GM12878 (cell line): ENCODE data around the gene ZXDC. TPM values are rescaled to one million over a fixed set of nuclear protein-coding genes. Genes with fewer than 3 reads are reported as not detected.

Experiments
- ATAC-seq: fragments of 200-7000 bp; cut with Tn5 transposase; 3 replicates; pipeline ENCODE4 v1.9.1; 2020; ENCODE audit warnings: mild to moderate bottlenecking, moderate library complexity
- BruUV-seq: library from RNA; stranded (reverse); fragments of 400-500 nt; replicated peaks from 2 replicates; lab custom pipeline; 2021; lab: Mats Ljungman, UMichigan
- CTCF ChIA-PET: fragments of 300-600 bp; sonication (Branson Sonifier 250); formaldehyde crosslinking; extraction: SDS; loops from one replicate; lab custom pipeline; 2021; ENCODE audit warnings: inconsistent platforms; lab: Yijun Ruan, JAX
- POLR2A ChIA-PET: fragments of 350-600 bp; formaldehyde crosslinking; extraction: SDS; loops from one replicate; lab custom pipeline; 2021; ENCODE audit warnings: inconsistent platforms; lab: Charles Lee
- RAD21 ChIA-PET: fragments of 300-600 bp; sonication (Branson Sonifier 250); formaldehyde crosslinking; loops from one replicate; lab custom pipeline; 2023; ENCODE audit warnings: antibody characterized with exemption; ENCODE audit not compliant: unreplicated experiment; lab: Charles Lee
- SMC1A ChIA-PET: fragments of 300-600 bp; sonication (Branson Sonifier 250); formaldehyde crosslinking; loops from one replicate; lab custom pipeline; 2023; ENCODE audit not compliant: unreplicated experiment, uncharacterized antibody; lab: Charles Lee
- DNase-seq: peaks from one replicate; pipeline ENCODE4 v3.0.0-alpha.2; 2011; ENCODE audit warnings: low read depth, low spot score
- FAIRE-seq: peaks from 3 replicates; lab custom pipeline; 2011; peaks lifted over from hg19 to GRCh38; lab: Jason Lieb, UNC
- H2AFZ ChIP-seq: 2 replicates; pipeline ENCODE4 v1.6.0; 2011; ENCODE audit warnings: low read depth, low read length, control low read depth; ENCODE audit not compliant: control insufficient read depth
- H3K27ac ChIP-seq: 2 replicates; pipeline ENCODE4 v1.5.1; 2011; ENCODE audit warnings: control low read depth; ENCODE audit not compliant: control insufficient read depth, insufficient read depth
- H3K27me3 ChIP-seq, 2 experiments: replicated peaks in 1 of 2; 2 replicates each; pipeline versions ENCODE4 v1.6.0 to v1.6.1; 2011; ENCODE audit warnings: low read length in 1 of 2; ENCODE audit not compliant: control insufficient read depth in 2 of 2, insufficient read depth in 2 of 2
- H3K36me3 ChIP-seq, 2 experiments: 2 replicates each; pipeline ENCODE4 v1.5.1; 2011; ENCODE audit warnings: low read length in 1 of 2; ENCODE audit not compliant: control insufficient read depth in 2 of 2, insufficient read depth in 2 of 2
- H3K4me1 ChIP-seq: 2 replicates; pipeline ENCODE4 v1.6.1; 2011; ENCODE audit warnings: mild to moderate bottlenecking, low read length, moderate library complexity, mixed read lengths; ENCODE audit not compliant: control insufficient read depth, insufficient read depth
- H3K4me2 ChIP-seq: 2 replicates; pipeline ENCODE4 v1.6.0; 2011; ENCODE audit warnings: control low read depth; ENCODE audit not compliant: control insufficient read depth, insufficient read depth
- H3K4me3 ChIP-seq: fragments of 200-600 bp; sonication (generic); 2 replicates; pipeline ENCODE4 v1.5.1; 2016
- H3K79me2 ChIP-seq: 2 replicates; pipeline ENCODE4 v1.6.0; 2011; ENCODE audit warnings: low read length; ENCODE audit not compliant: control insufficient read depth, insufficient read depth
- H3K9ac ChIP-seq: 2 replicates; pipeline ENCODE4 v1.8.0; 2011; ENCODE audit warnings: low read length, control low read depth, mixed read lengths; ENCODE audit not compliant: control insufficient read depth, insufficient read depth
- H3K9me3 ChIP-seq: replicated peaks from 3 replicates; pipeline ENCODE4 v1.5.1; 2011; ENCODE audit warnings: mild to moderate bottlenecking, low read length; ENCODE audit not compliant: control insufficient read depth, insufficient read depth
- H4K20me1 ChIP-seq: 2 replicates; pipeline ENCODE4 v1.6.0; 2011; ENCODE audit not compliant: control insufficient read depth, insufficient read depth
- ASH2L ChIP-seq: fragments of 300-600, 200-600 bp; sonication (generic); IDR thresholded peaks from 2 replicates; pipeline ENCODE4 v1.6.1; 2017; ENCODE audit warnings: low read depth, mild to moderate bottlenecking, borderline replicate concordance
- CREM ChIP-seq: IDR thresholded peaks from 2 replicates; pipeline ENCODE4 v1.6.1; 2014; ENCODE audit warnings: antibody characterized with exemption, low read depth
- GATAD2B ChIP-seq: fragments of 450-650 bp; conservative IDR thresholded peaks from 2 replicates; pipeline ENCODE4 v1.6.1; 2017; ENCODE audit warnings: low read depth, mild to moderate bottlenecking, moderate library complexity
- IRF5 ChIP-seq: fragments of 450-650 bp; IDR thresholded peaks from 2 replicates; pipeline ENCODE4 v1.6.1; 2017; ENCODE audit warnings: borderline replicate concordance
- KDM1A ChIP-seq: fragments of 200-600 bp; sonication (generic); IDR thresholded peaks from 2 replicates; pipeline ENCODE4 v1.6.1; 2016; ENCODE audit warnings: borderline replicate concordance
- KLF5 ChIP-seq: fragments of 450-650 bp; IDR thresholded peaks from 2 replicates; pipeline ENCODE4 v1.6.1; 2014; ENCODE audit warnings: mild to moderate bottlenecking; ENCODE audit not compliant: partially characterized antibody
- SIX5 ChIP-seq: IDR thresholded peaks from 2 replicates; pipeline ENCODE4 v1.6.1; 2011; ENCODE audit warnings: mild to moderate bottlenecking, low read depth, low read length, moderate library complexity; ENCODE audit not compliant: severe bottlenecking
- SRF ChIP-seq, 2 experiments: IDR thresholded peaks; 2 replicates each; pipeline ENCODE4 v1.6.1; 2011; ENCODE audit warnings: low read depth in 2 of 2, low read length in 2 of 2, mild to moderate bottlenecking in 1 of 2, moderate library complexity in 1 of 2
- WGBS: methylation state at CpG from one replicate; pipeline ENCODE4 v1.1.6; 2016; ENCODE audit warnings: low lambda C conversion rate; ENCODE audit not compliant: insufficient replicate concordance, insufficient coverage; ENCODE audit errors: missing lambda C conversion rate; 5-methylcytosine and 5-hydroxymethylcytosine counted together
- in situ Hi-C: fragments of 300-500 bp; cut with MboI; formaldehyde crosslinking; loops from 9 replicates; pipeline ENCODE4 v1.14.3; 2018; ENCODE audit warnings: mixed read lengths
- intact Hi-C: fragments of 100-400 bp; cut with micrococcal nuclease; formaldehyde crosslinking; loops from one replicate; pipeline ENCODE4 v1.14.2; 2022; ENCODE audit not compliant: unreplicated experiment
- polyA plus RNA-seq, 11 experiments: library from polyadenylated mRNA; depleted of rRNA in 4 of 11; unstranded in 6 of 11; stranded (reverse) in 5 of 11; fragments of >200 nt; fragmentation: Nextera tagmentation in 4 of 11; fragmentation: Illumina TruSeq in 1 of 11; extraction: Ambion mirVana in 4 of 11; extraction: Trizol in 1 of 11; gene quantifications; 1 replicate in 1 of 11; 2 replicates in 10 of 11; pipeline versions ENCODE4 v1.2.1 to v1.2.3, GENCODE V29; 2011 to 2016; ENCODE audit warnings: inconsistent platforms in 2 of 11, missing spikeins in 2 of 11, low read depth in 1 of 11
- total RNA-seq, 4 experiments: library from RNA; depleted of rRNA in 3 of 4; stranded (reverse); fragments of >200 nt in 3 of 4; fragmentation: Illumina TruSeq in 1 of 4; extraction: Trizol in 1 of 4; gene quantifications; 2 replicates each; pipeline versions ENCODE4 v1.2.1 to v1.2.3, GENCODE V29; 2013 to 2021
- TF ChIP-seq, protein P1 (sequence below): IDR thresholded peaks from 2 replicates; pipeline ENCODE4 v1.6.1; 2011; ENCODE audit warnings: borderline replicate concordance, low read depth, mild to moderate bottlenecking, moderate library complexity, mixed read lengths, low read length; ENCODE audit not compliant: insufficient read depth; ENCODE audit errors: extremely low read length
- TF ChIP-seq, protein P2 (sequence below): fragments of 450-650 bp; IDR thresholded peaks from 2 replicates; pipeline ENCODE4 v1.6.1; 2016; ENCODE audit warnings: mild to moderate bottlenecking, moderate library complexity, borderline replicate concordance
- TF ChIP-seq, protein P3 (sequence below): fragments of 450-650 bp; formaldehyde crosslinking; IDR thresholded peaks from 2 replicates; pipeline ENCODE4 v1.5.0; 2022; ENCODE audit warnings: mild to moderate bottlenecking, missing genetic modification characterization
- TF ChIP-seq, protein P4 (sequence below): fragments of 450-650 bp; conservative IDR thresholded peaks from 2 replicates; pipeline ENCODE4 v1.6.1; 2017; ENCODE audit warnings: mild to moderate bottlenecking, moderate library complexity

Gene ZXDC
- total and polyA plus RNA-seq, 10 of the 15 experiments (the other 5 are each of a cell fraction or from before 2014, with no cell fraction given): 0.72 to 15.3 (median 8.5) TPM

DNA sequence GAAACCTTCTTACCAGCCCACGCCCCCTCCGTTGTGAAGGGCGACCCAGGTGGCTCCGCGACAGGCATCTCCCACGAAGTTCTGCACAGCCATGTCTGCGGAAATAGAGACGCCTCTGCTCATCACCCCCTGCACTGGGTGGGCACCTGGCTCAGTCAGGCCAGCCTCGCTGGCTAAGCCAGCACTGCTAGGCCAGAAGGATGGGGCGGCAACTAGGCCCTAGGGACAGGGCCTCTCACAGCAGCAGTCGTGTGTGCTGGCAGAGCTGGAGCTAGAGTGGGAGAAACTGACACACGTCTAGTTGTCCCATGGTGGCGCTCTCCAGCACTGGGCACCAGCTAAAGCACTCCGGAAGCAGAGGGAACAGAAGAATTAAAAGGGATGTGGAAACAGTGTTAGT lies 12.5 kb upstream of the ZXDC start:
- BruUV-seq: no TSS peak
- ATAC-seq (no peak), DNase-seq (no peak), FAIRE-seq (no peak)
- CTCF ChIA-PET: no interaction called here
- WGBS: 57% methylated on average over 14 of the region's 14 CpGs
- Histone ChIP-seq H3K27me3 (no peaks in the 10 kb centered on the region), H4K20me1 (no peaks in the 10 kb centered on the region), H3K9ac (no peak overlapping the region), H3K4me2 (no peak overlapping the region), H3K9me3 (no peaks in the 10 kb centered on the region), H3K4me1 (no peaks in the 10 kb centered on the region), H3K79me2 (no peaks in the 10 kb centered on the region), H2AFZ (no peak overlapping the region), H3K36me3 (no peaks in the 10 kb centered on the region), H3K27ac (no peak overlapping the region), H3K4me3 (no peak overlapping the region)
- SMC1A ChIA-PET: no interaction called here
- intact Hi-C loops: no loop called here
- in situ Hi-C loops: no loop called here
- POLR2A ChIA-PET: no interaction called here
- RAD21 ChIA-PET: no interaction called here
- TF ChIP-seq, protein P1, sequence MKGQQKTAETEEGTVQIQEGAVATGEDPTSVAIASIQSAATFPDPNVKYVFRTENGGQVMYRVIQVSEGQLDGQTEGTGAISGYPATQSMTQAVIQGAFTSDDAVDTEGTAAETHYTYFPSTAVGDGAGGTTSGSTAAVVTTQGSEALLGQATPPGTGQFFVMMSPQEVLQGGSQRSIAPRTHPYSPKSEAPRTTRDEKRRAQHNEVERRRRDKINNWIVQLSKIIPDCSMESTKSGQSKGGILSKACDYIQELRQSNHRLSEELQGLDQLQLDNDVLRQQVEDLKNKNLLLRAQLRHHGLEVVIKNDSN: no peak
- no peak for TF ChIP-seq GATAD2B
- TF ChIP-seq KDM1A: no peak
- TF ChIP-seq, protein P2, sequence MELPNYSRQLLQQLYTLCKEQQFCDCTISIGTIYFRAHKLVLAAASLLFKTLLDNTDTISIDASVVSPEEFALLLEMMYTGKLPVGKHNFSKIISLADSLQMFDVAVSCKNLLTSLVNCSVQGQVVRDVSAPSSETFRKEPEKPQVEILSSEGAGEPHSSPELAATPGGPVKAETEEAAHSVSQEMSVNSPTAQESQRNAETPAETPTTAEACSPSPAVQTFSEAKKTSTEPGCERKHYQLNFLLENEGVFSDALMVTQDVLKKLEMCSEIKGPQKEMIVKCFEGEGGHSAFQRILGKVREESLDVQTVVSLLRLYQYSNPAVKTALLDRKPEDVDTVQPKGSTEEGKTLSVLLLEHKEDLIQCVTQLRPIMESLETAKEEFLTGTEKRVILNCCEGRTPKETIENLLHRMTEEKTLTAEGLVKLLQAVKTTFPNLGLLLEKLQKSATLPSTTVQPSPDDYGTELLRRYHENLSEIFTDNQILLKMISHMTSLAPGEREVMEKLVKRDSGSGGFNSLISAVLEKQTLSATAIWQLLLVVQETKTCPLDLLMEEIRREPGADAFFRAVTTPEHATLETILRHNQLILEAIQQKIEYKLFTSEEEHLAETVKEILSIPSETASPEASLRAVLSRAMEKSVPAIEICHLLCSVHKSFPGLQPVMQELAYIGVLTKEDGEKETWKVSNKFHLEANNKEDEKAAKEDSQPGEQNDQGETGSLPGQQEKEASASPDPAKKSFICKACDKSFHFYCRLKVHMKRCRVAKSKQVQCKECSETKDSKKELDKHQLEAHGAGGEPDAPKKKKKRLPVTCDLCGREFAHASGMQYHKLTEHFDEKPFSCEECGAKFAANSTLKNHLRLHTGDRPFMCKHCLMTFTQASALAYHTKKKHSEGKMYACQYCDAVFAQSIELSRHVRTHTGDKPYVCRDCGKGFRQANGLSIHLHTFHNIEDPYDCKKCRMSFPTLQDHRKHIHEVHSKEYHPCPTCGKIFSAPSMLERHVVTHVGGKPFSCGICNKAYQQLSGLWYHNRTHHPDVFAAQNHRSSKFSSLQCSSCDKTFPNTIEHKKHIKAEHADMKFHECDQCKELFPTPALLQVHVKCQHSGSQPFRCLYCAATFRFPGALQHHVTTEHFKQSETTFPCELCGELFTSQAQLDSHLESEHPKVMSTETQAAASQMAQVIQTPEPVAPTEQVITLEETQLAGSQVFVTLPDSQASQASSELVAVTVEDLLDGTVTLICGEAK: no peak
- TF ChIP-seq IRF5: no peak
- TF ChIP-seq, protein P3, sequence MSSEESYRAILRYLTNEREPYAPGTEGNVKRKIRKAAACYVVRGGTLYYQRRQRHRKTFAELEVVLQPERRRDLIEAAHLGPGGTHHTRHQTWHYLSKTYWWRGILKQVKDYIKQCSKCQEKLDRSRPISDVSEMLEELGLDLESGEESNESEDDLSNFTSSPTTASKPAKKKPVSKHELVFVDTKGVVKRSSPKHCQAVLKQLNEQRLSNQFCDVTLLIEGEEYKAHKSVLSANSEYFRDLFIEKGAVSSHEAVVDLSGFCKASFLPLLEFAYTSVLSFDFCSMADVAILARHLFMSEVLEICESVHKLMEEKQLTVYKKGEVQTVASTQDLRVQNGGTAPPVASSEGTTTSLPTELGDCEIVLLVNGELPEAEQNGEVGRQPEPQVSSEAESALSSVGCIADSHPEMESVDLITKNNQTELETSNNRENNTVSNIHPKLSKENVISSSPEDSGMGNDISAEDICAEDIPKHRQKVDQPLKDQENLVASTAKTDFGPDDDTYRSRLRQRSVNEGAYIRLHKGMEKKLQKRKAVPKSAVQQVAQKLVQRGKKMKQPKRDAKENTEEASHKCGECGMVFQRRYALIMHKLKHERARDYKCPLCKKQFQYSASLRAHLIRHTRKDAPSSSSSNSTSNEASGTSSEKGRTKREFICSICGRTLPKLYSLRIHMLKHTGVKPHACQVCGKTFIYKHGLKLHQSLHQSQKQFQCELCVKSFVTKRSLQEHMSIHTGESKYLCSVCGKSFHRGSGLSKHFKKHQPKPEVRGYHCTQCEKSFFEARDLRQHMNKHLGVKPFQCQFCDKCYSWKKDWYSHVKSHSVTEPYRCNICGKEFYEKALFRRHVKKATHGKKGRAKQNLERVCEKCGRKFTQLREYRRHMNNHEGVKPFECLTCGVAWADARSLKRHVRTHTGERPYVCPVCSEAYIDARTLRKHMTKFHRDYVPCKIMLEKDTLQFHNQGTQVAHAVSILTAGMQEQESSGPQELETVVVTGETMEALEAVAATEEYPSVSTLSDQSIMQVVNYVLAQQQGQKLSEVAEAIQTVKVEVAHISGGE (CRISPR knock-in tag): no peak
- TF ChIP-seq, protein P4, sequence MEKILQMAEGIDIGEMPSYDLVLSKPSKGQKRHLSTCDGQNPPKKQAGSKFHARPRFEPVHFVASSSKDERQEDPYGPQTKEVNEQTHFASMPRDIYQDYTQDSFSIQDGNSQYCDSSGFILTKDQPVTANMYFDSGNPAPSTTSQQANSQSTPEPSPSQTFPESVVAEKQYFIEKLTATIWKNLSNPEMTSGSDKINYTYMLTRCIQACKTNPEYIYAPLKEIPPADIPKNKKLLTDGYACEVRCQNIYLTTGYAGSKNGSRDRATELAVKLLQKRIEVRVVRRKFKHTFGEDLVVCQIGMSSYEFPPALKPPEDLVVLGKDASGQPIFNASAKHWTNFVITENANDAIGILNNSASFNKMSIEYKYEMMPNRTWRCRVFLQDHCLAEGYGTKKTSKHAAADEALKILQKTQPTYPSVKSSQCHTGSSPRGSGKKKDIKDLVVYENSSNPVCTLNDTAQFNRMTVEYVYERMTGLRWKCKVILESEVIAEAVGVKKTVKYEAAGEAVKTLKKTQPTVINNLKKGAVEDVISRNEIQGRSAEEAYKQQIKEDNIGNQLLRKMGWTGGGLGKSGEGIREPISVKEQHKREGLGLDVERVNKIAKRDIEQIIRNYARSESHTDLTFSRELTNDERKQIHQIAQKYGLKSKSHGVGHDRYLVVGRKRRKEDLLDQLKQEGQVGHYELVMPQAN: no peak
- no peak for TF ChIP-seq SRF (IDR thresholded peaks at IDR 0.05; ENCODE audit: low read depth in 2 of 2, low read length in 2 of 2)
- TF ChIP-seq SIX5: no peak
- no peak for TF ChIP-seq KLF5
- TF ChIP-seq ASH2L: no peak
- no peak for TF ChIP-seq CREM
